GM21447 (cell line): ENCODE results near the gene TENM4.

Experiments
- ATAC-seq: cut with Tn5 transposase; IDR thresholded peaks from one replicate; pipeline ENCODE4 v1.9.1; 2021; ENCODE audit not compliant: unreplicated experiment

Gene TENM4

DNA sequence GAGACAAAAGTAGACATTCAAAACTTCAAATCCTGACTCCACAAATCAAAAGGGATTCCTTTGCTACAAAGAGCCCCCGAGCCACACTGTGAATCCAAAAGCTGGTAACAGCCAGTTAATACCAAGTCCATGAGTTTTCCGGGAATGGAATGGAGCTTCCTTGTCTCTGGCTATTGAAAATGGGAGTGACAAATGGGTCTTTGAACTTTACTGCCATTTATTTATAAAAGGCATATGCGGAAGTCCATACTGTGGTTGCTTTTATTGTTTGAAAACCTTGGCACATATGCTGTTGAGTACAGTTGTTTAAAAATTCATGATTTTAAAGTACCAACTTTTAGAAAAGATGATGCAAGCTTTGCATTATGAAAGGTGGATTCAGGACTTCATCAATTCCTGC, 659.9 kb downstream of the TENM4 start:
- no peak for ATAC-seq

DNA sequence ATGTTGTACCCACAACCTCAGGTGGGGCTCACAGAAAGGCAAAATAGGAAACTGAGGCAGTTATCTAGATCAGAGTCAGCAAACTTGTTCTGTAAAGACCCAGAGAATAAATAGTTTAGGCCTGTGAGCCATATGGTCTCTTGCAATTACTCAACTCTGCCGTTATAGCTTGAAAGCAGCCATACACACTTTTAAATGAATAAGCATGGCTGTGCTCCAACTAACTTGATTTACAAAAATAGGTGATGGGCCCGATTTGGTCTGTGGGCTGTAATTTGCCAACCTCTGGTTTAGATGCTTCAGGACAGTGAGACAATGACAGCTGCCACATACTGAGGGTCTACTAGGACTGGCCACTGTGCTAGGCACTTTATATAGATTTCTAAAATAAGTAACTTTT, 667.3 kb downstream of the TENM4 start:
- ATAC-seq: no peak

DNA sequence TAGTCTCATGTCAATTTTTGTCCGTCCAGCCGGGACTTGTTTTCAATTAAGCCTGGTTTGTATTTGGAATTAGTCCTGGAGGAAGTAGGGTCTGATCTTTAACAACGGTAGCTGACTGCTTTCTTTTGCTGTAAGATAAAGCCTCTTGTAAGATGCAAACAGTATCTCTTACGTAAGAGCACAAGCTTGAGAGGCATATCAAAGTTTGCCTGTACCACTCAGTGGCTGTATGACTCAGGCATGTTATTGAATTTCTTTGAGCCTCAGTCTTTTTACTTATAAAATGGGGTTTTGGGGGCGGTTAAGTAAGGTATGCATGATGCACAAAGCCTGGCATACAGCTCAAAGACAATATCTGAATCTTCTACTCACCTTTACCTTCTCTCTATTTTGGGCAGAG, 667.8 kb downstream of the TENM4 start:
- no peak for ATAC-seq

DNA sequence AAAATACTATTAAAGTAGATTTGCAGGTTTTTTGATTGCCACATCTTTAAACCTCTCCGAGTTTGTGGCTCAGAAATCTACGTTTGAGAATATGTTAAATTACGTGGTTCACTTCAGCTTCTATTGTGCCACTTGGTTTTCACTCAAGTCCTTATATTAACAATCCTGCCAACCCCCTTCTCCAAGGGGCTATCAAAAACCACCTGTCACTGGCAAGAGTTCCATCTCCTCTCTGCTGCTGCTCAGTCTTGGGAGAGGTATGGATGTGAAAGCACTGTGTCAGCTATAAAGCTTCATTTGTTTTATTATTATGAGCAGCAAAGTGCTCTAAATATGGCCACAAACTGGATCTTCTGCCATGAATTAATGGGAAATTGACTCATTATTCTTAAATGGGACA, 668.6 kb downstream of the TENM4 start:
- ATAC-seq: no peak

DNA sequence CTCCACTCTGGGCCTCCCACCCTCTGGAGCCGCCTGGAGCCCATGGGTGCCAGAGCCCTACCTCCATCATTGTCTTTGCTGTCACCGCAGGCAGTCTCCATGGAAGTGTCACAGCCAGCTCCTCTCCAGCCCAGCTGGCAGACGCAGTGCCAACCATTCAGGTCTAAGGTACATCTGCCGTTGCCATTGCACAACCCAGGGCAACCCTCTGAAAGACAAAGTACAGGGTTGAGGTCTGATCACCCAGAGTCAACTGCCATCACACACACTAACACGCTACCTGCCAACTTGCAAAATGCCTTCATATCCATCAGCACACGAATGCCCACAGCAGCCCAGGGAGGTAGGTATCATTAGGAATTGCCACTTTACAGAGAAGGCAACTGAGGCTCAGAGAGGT, 669.9 kb downstream of the TENM4 start:
- no peak for ATAC-seq

DNA sequence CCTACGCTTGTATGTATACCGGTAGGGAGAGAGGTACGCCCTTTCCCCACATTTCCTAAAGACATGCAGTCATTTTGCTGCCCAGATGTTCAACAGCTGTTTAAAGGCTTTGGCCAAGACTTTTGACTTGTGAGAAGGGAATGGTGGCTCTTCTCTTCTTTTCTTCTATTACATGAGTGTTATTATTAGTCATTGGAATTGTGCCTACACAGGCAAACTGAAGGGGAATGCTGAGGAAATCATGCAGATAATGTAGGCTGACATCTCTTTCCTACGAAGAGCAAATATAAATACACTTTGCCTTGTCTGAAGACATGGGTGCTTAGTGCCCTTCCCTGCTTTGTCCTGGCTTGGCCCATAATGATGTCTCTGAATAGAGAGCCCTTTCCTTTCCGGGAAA, 671.9 kb downstream of the TENM4 start:
- ATAC-seq: no peak

DNA sequence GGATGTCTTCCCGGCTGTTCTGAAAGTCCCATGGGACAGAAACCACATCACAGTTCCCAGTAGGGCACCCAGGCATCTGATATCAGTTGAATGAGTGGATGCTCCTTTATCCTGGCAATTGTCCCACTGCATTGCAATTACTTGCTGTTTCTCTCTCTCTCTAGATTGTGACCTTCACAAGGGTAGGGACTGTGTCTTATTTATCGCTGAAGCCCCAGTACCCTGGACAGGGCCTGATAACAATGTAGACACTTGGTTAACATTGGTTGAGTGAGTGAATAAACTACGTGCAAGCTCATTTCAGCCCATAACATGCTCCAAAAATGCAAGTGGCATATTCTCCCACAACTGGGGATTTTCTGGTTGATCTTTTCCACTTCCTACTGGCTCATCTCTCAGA, 672.5 kb downstream of the TENM4 start:
- no peak for ATAC-seq

DNA sequence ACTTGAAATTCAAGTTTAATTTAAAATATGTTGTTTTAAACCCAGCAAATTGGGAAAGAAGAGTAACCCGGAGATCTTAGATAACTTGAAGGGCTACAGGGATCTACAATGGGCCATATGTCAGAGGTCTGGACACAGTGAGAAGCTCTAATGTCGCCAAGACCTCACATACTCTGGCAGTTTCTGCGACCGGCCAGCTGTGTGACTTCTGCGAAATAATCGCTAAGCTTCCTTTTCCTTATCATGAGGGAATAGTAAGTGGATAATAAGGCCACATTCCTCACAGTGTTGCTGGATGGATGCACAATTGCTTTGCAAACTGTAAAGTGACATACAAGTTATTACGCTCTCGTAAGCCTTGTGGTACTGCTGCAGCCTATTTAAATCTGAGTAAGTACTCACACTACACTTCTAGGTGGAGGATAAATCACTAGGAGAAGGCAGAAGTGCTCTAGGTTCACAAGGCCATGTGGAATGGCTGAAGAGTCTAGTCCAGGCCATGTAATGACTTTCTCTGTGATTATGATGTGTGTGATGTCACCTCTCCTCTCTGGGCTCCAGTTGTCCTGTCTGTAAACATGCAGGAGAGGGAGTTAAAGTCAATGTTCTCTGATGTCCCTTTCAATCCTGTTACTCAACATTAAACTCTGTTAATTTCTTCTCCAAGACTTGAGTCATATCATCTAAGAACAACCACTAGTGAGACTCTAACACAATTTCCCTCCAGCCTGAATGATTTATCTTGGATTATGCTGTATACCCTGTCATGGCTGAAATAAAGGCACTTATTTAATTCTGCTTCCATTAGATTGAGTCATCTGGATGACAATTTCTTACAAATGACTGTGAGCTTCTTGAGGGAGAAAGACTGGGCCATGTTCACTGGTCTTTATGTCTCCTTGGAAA, 673.5 kb downstream of the TENM4 start:
- ATAC-seq: no peak

DNA sequence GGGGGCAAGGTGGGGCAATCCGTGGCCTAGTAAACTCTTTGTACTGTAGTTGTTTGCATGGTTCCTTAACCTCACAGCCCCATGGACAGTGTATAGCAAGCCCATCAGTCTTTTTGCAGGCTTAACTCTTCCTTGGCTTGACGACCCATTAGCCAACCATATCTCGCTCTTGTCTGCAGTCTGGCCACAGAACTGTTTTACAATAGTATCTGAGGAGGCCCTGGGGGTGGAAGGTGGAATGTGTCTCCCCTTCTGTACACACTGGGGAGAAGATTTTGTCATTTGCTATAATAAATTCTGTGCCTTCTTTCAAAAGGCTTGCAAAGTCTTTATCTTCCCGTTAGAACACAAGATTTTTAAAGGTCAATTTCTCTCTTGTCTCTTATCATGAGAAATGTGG, 675.9 kb downstream of the TENM4 start:
- ATAC-seq: no peak

DNA sequence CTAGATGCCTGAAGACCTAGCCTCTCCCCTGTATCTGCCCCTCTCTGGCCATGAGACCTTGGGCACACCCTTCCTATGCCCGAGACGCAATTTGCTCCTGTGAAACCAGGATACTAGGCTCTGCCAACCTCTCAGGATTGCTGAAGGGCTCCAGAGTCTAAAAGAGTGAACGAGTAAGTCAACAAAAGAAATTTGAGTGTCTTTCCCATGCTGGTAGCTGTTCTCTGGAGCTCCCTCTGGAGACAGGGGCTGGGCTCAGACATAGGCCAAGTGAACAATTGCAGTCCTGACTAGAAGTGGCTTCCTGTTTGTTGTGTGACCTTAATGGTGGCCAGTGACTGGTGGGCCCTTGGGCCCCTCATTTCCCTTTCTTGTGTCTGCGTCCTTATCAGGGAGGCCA, 677.2 kb downstream of the TENM4 start:
- ATAC-seq: no peak

DNA sequence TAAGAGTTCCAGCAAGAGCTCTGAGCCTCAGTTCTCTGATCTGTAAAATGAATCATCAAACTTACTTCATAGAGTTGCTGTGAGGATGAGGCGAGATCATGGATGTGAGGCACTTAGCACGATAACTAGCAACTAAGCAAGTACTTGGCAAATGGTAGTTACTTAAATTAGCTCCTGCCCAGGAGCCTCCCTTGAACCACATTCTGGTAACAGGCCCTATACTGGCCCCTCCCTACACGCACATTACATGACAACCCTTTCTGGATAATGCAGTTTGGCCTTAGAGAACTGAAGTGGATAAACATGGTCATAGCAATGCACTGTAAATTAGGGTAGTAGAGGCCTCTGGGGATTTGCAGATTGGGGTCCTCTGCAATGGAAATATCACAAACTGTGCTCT, 678.7 kb downstream of the TENM4 start:
- no peak for ATAC-seq

DNA sequence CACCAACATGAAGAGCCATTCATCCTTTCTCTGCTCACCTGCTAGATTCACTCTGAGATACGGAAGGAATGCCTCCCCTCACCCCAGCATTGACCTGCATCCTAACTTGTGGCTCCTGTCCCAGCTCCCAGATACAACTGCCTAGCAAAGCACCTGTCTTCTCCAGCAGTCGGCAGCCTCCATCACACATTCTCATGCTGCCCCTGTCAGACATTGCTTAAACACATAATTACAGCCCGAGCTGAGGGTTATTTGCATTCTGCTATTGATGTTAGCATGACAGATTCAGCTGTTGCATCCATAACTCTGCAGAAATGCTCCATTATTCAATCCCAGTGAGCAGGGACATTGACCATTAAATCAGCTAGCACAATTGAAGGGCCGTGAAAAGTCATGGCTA, 681.8 kb downstream of the TENM4 start:
- ATAC-seq: no peak

DNA sequence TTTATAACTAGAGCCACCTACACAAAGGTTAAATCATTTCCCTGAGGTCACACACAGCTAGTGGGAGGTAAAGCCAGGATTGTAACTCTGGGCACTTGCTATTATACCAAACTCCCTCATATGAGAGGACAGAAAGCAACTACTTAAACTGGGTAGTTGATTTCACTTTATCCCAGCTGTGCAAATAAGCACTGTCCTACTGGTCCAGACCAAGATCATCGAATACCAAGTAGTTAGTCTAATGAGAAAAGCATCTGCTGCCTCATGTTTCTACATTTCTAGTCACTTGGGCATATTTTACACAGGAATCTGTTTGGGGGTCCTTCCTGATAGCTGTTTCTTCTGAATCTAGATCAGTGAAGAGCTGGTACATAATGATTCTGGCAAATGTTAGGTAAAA, 687.5 kb downstream of the TENM4 start:
- ATAC-seq: no peak

DNA sequence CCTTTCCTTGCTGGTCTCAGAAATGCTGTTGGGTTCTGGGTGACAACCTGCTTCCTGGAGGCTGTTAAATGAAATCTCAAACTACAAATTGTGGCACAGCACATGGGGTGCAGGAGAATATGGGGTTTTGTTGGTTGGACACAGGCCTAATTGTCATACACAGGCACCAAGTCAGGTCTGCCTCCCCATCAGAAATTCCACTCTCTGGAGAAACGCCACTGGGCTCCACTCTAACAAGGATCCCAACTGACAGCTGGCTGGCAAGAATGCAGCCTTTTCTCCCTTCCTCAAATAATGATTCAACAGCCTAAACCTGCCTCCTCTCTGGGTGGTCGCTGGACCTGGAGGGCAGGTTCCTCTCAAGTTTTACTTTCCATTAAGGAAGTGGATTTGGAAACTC, 688.3 kb downstream of the TENM4 start:
- ATAC-seq: no peak

DNA sequence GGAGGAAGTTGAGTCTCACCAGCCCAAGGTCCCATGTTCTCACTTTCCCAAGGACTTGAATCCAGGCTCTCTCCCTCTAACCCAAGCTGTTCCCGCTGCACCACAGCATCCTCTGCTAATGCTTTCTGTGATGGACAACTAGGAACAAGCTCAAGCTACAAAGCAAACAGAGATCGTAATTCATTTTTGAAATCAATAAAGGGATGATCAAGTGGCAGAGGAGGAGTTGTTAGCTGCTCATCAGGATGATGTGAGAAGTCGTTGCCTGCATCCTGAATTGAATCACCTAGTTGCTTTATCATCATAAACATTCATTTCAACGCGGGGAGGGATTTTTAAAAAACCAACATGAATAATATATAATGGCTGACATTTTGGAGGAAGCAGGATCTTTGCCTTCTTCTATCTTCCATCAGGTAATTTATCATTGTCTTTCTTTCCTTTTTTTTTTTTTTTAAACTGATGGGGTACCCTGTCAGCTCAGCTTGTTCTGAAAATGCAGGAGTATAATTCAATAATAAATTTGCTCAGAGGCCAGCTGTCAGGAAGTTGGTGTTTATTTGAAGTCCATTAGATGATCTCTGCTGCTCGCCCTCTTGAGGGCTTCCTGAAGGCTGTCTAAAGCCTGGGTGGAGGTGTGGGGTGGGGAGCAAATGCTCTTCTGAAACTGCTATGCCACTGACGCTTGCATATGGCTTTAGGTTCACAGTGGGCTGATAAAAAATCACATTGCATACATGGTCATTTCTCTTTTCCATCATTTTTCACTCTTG, 691.7 kb downstream of the TENM4 start:
- no peak for ATAC-seq

DNA sequence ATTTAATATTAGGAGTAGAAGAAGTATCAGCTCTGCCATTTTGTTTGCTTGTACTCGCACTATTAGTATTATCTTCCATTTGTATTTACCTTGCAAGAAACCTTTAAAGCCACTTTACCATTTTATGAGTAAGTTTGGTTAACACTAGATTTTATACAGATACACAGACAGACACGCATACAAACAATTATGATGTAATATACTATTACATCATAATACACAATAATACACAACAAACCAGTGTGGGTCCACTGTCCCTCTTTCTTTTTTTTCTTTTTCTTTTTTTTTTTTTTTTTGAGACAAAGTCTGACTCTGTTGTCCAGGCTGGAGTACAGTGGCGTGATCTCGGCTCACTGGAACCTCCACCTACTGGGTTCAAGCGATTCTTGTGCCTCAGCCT, 695.9 kb downstream of the TENM4 start:
- ATAC-seq: no peak

DNA sequence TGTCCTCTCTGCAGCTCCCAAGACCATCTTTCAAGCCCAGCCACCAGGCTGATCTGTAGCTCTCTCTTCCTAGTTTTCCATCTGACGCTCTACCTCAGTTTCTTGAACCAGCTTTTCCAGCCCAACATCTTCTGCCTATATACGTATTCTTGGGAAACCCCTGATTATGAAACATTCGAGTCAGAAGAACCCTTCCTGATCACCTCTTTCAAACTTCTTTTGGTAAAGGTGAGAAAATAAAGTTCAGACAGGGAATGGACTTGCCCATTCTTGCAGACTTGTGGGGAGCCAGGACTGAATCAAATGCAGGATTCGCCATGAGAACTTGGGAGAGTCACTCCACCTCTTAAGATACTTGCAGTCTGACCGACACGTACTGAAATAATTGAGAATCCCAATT, 696.6 kb downstream of the TENM4 start:
- no peak for ATAC-seq

DNA sequence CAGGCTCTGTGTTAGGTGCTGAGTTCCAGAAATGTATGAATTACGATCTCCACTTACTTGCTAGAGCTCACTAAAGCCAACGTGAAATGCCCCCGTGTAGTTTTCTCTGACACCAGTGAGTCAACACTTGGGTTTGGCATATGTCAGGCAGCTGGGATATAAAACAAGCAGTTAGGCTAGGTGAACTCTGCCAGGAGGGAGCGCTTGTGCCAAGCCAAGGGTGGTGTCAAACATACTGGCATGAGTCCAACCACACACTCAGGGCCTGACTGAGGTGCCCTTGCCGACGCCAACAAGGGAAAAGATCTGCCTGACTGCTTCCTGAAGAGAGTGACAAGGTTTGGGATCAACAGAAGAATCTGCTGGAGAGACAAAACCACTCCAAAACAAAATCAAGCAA, 698.4 kb downstream of the TENM4 start:
- no peak for ATAC-seq

DNA sequence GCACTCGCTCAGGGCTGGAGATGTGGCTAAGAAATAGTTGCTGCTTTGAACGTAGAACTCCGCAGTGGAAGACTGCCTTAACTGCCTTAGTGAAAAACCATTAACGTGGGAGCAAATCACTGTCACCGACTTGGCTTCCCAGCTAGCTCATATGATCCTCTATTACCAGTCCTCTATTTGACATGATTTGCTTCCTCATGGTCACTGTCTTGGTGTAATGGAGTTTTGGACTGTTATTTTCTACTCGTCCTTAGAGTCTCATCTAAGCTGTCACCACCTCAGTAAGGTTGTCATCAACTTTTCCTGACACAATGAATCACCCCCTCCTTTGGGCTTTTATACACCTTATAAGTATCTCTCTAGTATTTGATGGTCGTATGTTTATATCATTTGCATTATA, 699.1 kb downstream of the TENM4 start:
- no peak for ATAC-seq

DNA sequence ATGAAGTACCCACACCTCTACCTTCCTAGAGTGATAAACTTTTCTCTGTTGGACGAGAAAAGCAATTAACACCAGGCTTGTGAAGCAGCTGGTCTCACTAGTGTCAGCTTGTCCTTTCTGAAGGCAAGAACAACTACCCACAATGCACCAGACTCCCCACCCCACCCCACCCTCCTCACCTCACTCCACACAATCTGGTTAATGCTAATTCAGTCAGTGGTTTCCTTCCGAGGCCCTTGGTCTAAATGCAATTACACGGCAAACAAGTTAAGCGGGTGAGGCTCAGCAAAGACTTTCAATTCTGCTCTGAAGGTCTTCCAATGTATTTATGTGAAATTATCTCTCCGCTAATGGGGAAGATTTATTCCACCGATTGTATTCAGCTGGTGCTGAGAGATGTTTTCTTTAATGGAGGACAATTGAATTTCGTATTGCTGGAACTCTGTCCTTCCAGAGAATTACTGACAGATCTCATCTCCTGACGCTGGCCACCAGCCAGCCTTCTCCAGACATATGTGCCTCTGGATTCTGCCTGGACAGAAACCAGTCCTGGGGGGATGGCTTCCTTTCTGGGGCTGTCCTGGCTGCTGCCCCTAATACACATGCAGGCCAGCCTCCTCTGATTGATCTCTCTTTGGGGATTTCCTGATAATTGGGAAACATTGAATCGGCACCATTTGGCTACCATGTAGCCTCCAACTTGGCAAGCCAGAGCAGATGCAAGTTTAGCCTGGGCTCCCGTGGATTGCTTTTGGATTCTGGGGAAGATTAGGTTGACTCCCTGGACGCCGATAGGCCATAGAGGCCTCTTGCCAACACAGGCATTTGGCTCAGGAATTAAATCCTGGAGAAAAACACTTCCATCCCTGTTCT, 700.4 kb downstream of the TENM4 start:
- ATAC-seq: no peak

DNA sequence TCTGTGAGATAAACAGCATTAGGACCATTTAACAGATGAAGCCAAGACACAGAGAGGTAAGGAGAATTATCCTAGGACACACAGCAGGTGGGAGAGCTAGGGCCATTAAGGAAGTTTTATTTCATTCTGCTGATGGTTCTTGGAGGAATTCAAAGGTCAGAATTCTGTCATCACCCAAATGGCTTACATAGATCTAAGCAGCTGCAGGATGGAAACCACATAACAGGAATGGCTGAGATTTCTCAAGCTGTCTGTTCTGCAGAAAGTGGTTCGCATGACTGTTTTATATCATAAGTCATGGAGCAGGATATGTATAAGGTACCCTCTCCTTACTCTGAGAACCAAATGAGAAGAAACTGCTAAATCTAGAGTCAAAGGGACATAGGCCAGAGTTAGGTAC, 702.9 kb downstream of the TENM4 start:
- ATAC-seq: no peak
